Esophagus squamous epithelium (tissue), 5 donors: ENCODE measurements around the gene RNU2-1. TPM values are rescaled to one million over a fixed set of nuclear protein-coding genes. Genes with fewer than 3 reads are reported as not detected.

Source experiments
- DNase-seq: peaks from one replicate; lab custom pipeline; 2025; lab: John Stamatoyannopoulos, UW
- H3K27ac ChIP-seq, 4 donors: fragments of 200-600 bp; sonication (generic); one replicate each; pipeline ENCODE4 v1.5.1; 2016 to 2019; ENCODE audit warnings: mild to moderate bottlenecking in 1 of 4
- H3K27me3 ChIP-seq, 4 donors: fragments of 200-600 bp; sonication (generic); 1 replicate in 3 of 4; 2 replicates in 1 of 4; pipeline versions ENCODE4 v1.5.1 to v1.6.0; 2017 to 2021; ENCODE audit warnings: antibody characterized with exemption in 1 of 4
- H3K36me3 ChIP-seq, 3 donors: fragments of 200-600 bp; sonication (generic); one replicate each; pipeline ENCODE4 v1.5.1; 2016 to 2019
- H3K4me1 ChIP-seq, 3 donors: fragments of 200-600 bp; sonication (generic); one replicate each; pipeline ENCODE4 v1.5.1; 2017 to 2019
- H3K4me3 ChIP-seq, 4 donors: fragments of 200-600 bp; sonication (generic); 1 replicate in 3 of 4; 2 replicates in 1 of 4; pipeline ENCODE4 v1.5.1; 2016 to 2019; ENCODE audit warnings: mild to moderate bottlenecking in 2 of 4, moderate library complexity in 1 of 4
- H3K9me3 ChIP-seq, 3 donors: fragments of 200-600 bp; sonication (generic); one replicate each; pipeline ENCODE4 v1.5.1; 2016 to 2019
- CTCF ChIP-seq, 6 experiments: fragments of 450-650 bp in 4 of 6; fragments of 200-600 bp in 2 of 6; sonication (generic) in 2 of 6; IDR thresholded peaks; one replicate each; pipeline ENCODE4 v1.5.1; 2016 to 2019; ENCODE audit warnings: antibody characterized with exemption in 6 of 6, mild to moderate bottlenecking in 4 of 6, moderate library complexity in 4 of 6
- POLR2A ChIP-seq, 4 donors: fragments of 450-650 bp; IDR thresholded peaks; one replicate each; pipeline ENCODE4 v1.6.1; 2017; ENCODE audit warnings: antibody characterized with exemption in 4 of 4, mild to moderate bottlenecking in 4 of 4, moderate library complexity in 3 of 4
- WGBS, 2 donors: methylation state at CpG; one replicate each; pipeline ENCODE4 v1.1.5; 2018; 5-methylcytosine and 5-hydroxymethylcytosine counted together
- intact Hi-C: fragments of 100-400 bp; cut with DNase I; formaldehyde crosslinking; loops from one replicate; pipeline ENCODE4 v1.15.0; 2022
- total RNA-seq, 4 donors: library from RNA; depleted of rRNA; stranded (reverse); fragments of >200 nt; gene quantifications; one replicate each; pipeline ENCODE4 v1.1.0, GENCODE V29; 2016
- donor health status: DM: yes; HTN: yes; CAD: no.

RNU2-1 gene
- total RNA-seq, 4 donors from 2014 or later = not detected

- intact Hi-C loops = no loop called here
- Histone ChIP-seq H3K4me1 (no peaks in the 10 kb centered on the region), H3K4me3 (no peak overlapping the region), H3K9me3 (no peaks in the 10 kb centered on the region), H3K27me3 (no peaks in the 10 kb centered on the region), H3K36me3 (peaks cover 0 to 15% (median 0%) of the 10 kb centered on the region in 3 donors), H3K27ac (no peak overlapping the region)
- DNase-seq = no peak
- 88 to 90% methylated on average over 7 of the region's 7 CpGs for WGBS, 2 donors
- TF ChIP-seq POLR2A (IDR thresholded peaks at IDR 0.05) (no peak), CTCF (IDR thresholded peaks at IDR 0.05) (no peak)
Measured at GRCh38 chr17:43226393-43226792, 7.4 kb downstream of the RNU2-1 start.

GRCh38 chr17:43224146-43224705, 9.6 kb downstream of the RNU2-1 start:
- 83 to 100% methylated on average over 3 to 4 of the region's 7 CpGs for WGBS, 2 donors
- H3K27me3 ChIP-seq = no peaks in the 10 kb centered on the region
- no peak overlapping the region for H3K4me3 ChIP-seq
- intact Hi-C loops = no loop called here
- peaks cover 0 to 15% (median 0%) of the 10 kb centered on the region in 3 donors for H3K36me3 ChIP-seq
- H3K4me1 ChIP-seq = no peaks in the 10 kb centered on the region
- no peak overlapping the region for H3K27ac ChIP-seq
- TF ChIP-seq CTCF (IDR thresholded peaks at IDR 0.05) = no peak
- no peak for TF ChIP-seq POLR2A (IDR thresholded peaks at IDR 0.05)
- DNase-seq = no peak
- H3K9me3 ChIP-seq = no peaks in the 10 kb centered on the region

GRCh38 chr17:43220511-43221125, 13.2 kb downstream of the RNU2-1 start:
- H3K27ac ChIP-seq = no peak overlapping the region
- intact Hi-C loops = no loop called here
- 81 to 94% methylated on average over 2 to 8 of the region's 9 CpGs for WGBS, 2 donors
- H3K36me3 ChIP-seq = peaks cover 0 to 44% (median 0%) of the 10 kb centered on the region in 3 donors
- no peaks in the 10 kb centered on the region for H3K4me1 ChIP-seq
- no peaks in the 10 kb centered on the region for H3K27me3 ChIP-seq
- TF ChIP-seq POLR2A (IDR thresholded peaks at IDR 0.05) (no peak), CTCF (IDR thresholded peaks at IDR 0.05) (no peak)
- no peak for DNase-seq
- no peak overlapping the region for H3K4me3 ChIP-seq
- no peaks in the 10 kb centered on the region for H3K9me3 ChIP-seq

- TF ChIP-seq POLR2A (IDR thresholded peaks at IDR 0.05) (no peak), CTCF (IDR thresholded peaks at IDR 0.05) (no peak)
- Histone ChIP-seq H3K4me1 (no peaks in the 10 kb centered on the region), H3K9me3 (no peaks in the 10 kb centered on the region), H3K27me3 (no peaks in the 10 kb centered on the region), H3K4me3 (no peak overlapping the region), H3K36me3 (peaks cover 0 to 47% (median 0%) of the 10 kb centered on the region in 3 donors), H3K27ac (no peak overlapping the region)
- intact Hi-C loops = no loop called here
- no peak for DNase-seq
- WGBS, 2 donors = 61 to 69% methylated on average over 8 of the region's 8 CpGs
Measured at GRCh38 chr17:43219746-43220380, 13.9 kb downstream of the RNU2-1 start.

GRCh38 chr17:43219001-43219400, 14.8 kb downstream of the RNU2-1 start:
- no peak overlapping the region for H3K27ac ChIP-seq
- intact Hi-C loops = no loop called here
- H3K27me3 ChIP-seq = no peaks in the 10 kb centered on the region
- TF ChIP-seq CTCF (IDR thresholded peaks at IDR 0.05) (no peak), POLR2A (IDR thresholded peaks at IDR 0.05) (no peak)
- DNase-seq = no peak
- no peaks in the 10 kb centered on the region for H3K9me3 ChIP-seq
- H3K4me1 ChIP-seq = no peaks in the 10 kb centered on the region
- peaks cover 0 to 38% (median 0%) of the 10 kb centered on the region in 3 donors for H3K36me3 ChIP-seq
- 93 to 100% methylated on average over 2 of the region's 2 CpGs for whole genome bisulfite sequencing, 2 donors
- no peak overlapping the region for H3K4me3 ChIP-seq
